Body of pancreas (tissue), 4 donors: Measurements from ENCODE around the gene C19orf25. TPM values are rescaled to one million over a fixed set of nuclear protein-coding genes. Genes with fewer than 3 reads are reported as not detected.

Experiments
- ATAC-seq: fragments of 150-250 bp; one replicate; pipeline ENCODE4 v1.9.1; 2016
- DNase-seq, 4 donors: peaks; one replicate each; pipeline ENCODE4 v3.0.0-alpha.2; 2019
- H3K27ac ChIP-seq, 4 donors: fragments of 200-600 bp; sonication (generic); 1 replicate in 3 of 4; 2 replicates in 1 of 4; pipeline versions ENCODE4 v1.5.1 to v1.6.1; 2016 to 2019; ENCODE audit warnings: mild to moderate bottlenecking in 1 of 4, mixed read lengths in 1 of 4, moderate library complexity in 1 of 4
- H3K27me3 ChIP-seq, 2 donors: fragments of 200-600 bp; sonication (generic); one replicate each; pipeline ENCODE4 v1.6.0; 2016; ENCODE audit warnings: mild to moderate bottlenecking in 1 of 2
- H3K36me3 ChIP-seq, 2 donors: fragments of 200-600 bp; sonication (generic); replicated peaks in 1 of 2; 2 replicates each; pipeline ENCODE4 v1.5.1; 2016; ENCODE audit warnings: low read depth in 2 of 2; ENCODE audit not compliant: insufficient read depth in 1 of 2
- H3K4me1 ChIP-seq: fragments of 200-600 bp; sonication (generic); one replicate; pipeline ENCODE4 v1.6.0; 2016
- H3K4me3 ChIP-seq, 2 donors: fragments of 200-600 bp; sonication (generic); 1 replicate in 1 of 2; 2 replicates in 1 of 2; pipeline ENCODE4 v1.5.1; 2016 to 2019
- H3K9me3 ChIP-seq, 3 donors: fragments of 200-600 bp; sonication (generic); 1 replicate in 2 of 3; 2 replicates in 1 of 3; pipeline ENCODE4 v1.5.1; 2016
- CTCF ChIP-seq, 7 experiments: fragments of 450-650 bp in 4 of 7; fragments of 200-600 bp in 3 of 7; sonication (generic) in 3 of 7; IDR thresholded peaks; one replicate each; pipeline ENCODE4 v1.5.1; 2016 to 2019; ENCODE audit warnings: antibody characterized with exemption in 7 of 7
- POLR2A ChIP-seq, 3 donors: fragments of 450-650 bp; IDR thresholded peaks; one replicate each; pipeline ENCODE4 v1.6.1; 2016; ENCODE audit warnings: antibody characterized with exemption in 3 of 3, mild to moderate bottlenecking in 2 of 3
- WGBS, 2 donors: methylation state at CpG; one replicate each; pipeline ENCODE4 v1.1.5; 2017; 5-methylcytosine and 5-hydroxymethylcytosine counted together
- intact Hi-C: fragments of 100-400 bp; cut with DNase I; formaldehyde crosslinking; loops from one replicate; pipeline ENCODE4 v1.15.1; 2023
- total RNA-seq, 2 donors: library from RNA; depleted of rRNA; stranded (reverse); fragments of >200 nt; gene quantifications; one replicate each; pipeline ENCODE4 v1.1.0, GENCODE V29; 2016

Gene C19orf25
- total RNA-seq, 2 donors from 2014 or later, result 26.7 to 31.4 TPM

- Histone ChIP-seq H3K36me3 (no peaks in the 10 kb centered on the region), H3K27ac (no peak overlapping the region), H3K4me3 (no peak overlapping the region), H3K27me3 (peaks cover 0 to 25% of the 10 kb centered on the region in 2 donors), H3K4me1 (peaks cover 42% of the 10 kb centered on the region), H3K9me3 (no peaks in the 10 kb centered on the region)
- intact Hi-C loops, result no loop called here
- no peak for ATAC-seq
- TF ChIP-seq POLR2A (IDR thresholded peaks at IDR 0.05) (no peak), CTCF (IDR thresholded peaks at IDR 0.05) (no peak)
- no peak for DNase-seq
- WGBS, 2 donors, result 88 to 94% methylated on average over 13 to 23 of the region's 31 CpGs
Observed at GRCh38 chr19:1475751-1476437, 3.1 kb downstream of the C19orf25 start.

- no peak for TF ChIP-seq CTCF (IDR thresholded peaks at IDR 0.05)
- H3K27me3 ChIP-seq, result peaks cover 0 to 34% of the 10 kb centered on the region in 2 donors
- no peaks in the 10 kb centered on the region for H3K36me3 ChIP-seq
- intact Hi-C loops, result no loop called here
- no peak for DNase-seq
- no peak for ATAC-seq
- H3K4me3 ChIP-seq, result no peak overlapping the region
- peaks cover 52% of the 10 kb centered on the region for H3K4me1 ChIP-seq
- WGBS, 2 donors, result 88 to 95% methylated on average over 13 to 19 of the region's 26 CpGs
- H3K9me3 ChIP-seq, result no peaks in the 10 kb centered on the region
- no peak overlapping the region for H3K27ac ChIP-seq
Observed at GRCh38 chr19:1474765-1475351, 4.2 kb downstream of the C19orf25 start.

- peaks cover 0 to 37% of the 10 kb centered on the region in 2 donors for H3K27me3 ChIP-seq
Observed at GRCh38 chr19:1474011-1474764, 4.8 kb downstream of the C19orf25 start.

GRCh38 chr19:1473085-1473851, 5.7 kb downstream of the C19orf25 start:
- H3K27ac ChIP-seq, result no peak overlapping the region
- no peak overlapping the region for H3K4me3 ChIP-seq
- no peaks in the 10 kb centered on the region for H3K36me3 ChIP-seq
- WGBS, 2 donors, result 71 to 82% methylated on average over 13 to 20 of the region's 20 CpGs
- peaks cover 0 to 43% of the 10 kb centered on the region in 2 donors for H3K27me3 ChIP-seq
- no peak for TF ChIP-seq POLR2A (IDR thresholded peaks at IDR 0.05)
- intact Hi-C loops, result no loop called here
- DNase-seq (no peak), ATAC-seq (no peak)
- peaks cover 55% of the 10 kb centered on the region for H3K4me1 ChIP-seq
- H3K9me3 ChIP-seq, result no peaks in the 10 kb centered on the region

More at GRCh38 chr19:1474011-1474764, 4.8 kb downstream of the C19orf25 start:
- Histone ChIP-seq H3K27ac (no peak overlapping the region), H3K36me3 (no peaks in the 10 kb centered on the region), H3K4me3 (no peak overlapping the region), H3K9me3 (no peaks in the 10 kb centered on the region), H3K4me1 (peaks cover 52% of the 10 kb centered on the region)
- no peak for TF ChIP-seq POLR2A (IDR thresholded peaks at IDR 0.05)
- TF ChIP-seq CTCF (IDR thresholded peaks at IDR 0.05), result no peak
- 80 to 85% methylated on average over 5 to 30 of the region's 31 CpGs for WGBS, 2 donors
- no peak for DNase-seq
- ATAC-seq, result no peak
- intact Hi-C loops, result no loop called here
